HG03196 (cell line): ENCODE data around the gene CD79A.

Experiments
- ATAC-seq: cut with Tn5 transposase; IDR thresholded peaks from one replicate; pipeline ENCODE4 v1.9.1; 2021; ENCODE audit not compliant: unreplicated experiment

The CD79A gene

GRCh38 chr19:41929536-41930071 is 52.5 kb downstream of the CD79A start:
- ATAC-seq = no peak

GRCh38 chr19:41930322-41930722 is 53.2 kb downstream of the CD79A start:
- no peak for ATAC-seq
